Measurements from ENCODE around the gene SPTB. TPM values are rescaled to one million over a fixed set of nuclear protein-coding genes. Genes with fewer than 3 reads are reported as not detected.
A peak's percentile ranks its signal among the peaks of the same experiment; 100 is the strongest.

The SPTB gene
- total and polyA plus RNA-seq, 8 donors = under 0.01 to 3.5 (median 0.55) TPM; not detected in 2

DNA sequence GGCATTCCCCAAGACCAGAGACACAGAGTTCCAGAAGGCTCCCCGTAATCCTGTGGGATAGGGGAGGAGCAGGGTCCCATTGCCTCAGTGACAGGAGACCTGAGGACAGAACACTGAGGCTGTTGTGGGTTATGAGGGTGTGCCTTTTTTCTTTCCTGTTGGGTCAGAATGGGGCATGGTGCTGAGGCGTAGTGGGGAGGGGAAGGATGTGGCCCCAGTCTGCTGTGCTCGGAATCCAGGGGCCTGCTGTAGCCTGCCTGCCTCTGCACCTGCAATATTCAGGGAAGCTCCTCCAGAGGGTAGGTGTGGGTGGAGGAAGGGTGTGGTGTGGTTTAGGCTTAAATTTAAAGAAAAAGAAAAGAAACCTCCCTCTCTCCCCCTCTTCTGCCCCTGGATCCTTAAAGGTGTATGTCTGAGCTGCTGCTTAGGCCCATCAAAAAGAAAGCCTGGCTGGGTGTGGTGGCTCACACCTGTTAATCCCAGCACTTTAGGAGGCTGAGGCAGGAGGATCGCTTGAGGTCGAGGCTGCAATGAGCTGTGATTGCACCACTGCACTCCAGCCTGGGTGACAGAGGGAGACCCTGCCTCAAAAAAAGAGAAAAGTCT is 156.8 kb downstream of the SPTB start:
- peaks cover 82 to 97% (median 90%) of the 10 kb centered on the region in 4 donors for H3K4me1 ChIP-seq
- no peaks in the 10 kb centered on the region for H3K27me3 ChIP-seq
- no peak overlapping the region for H3K4me3 ChIP-seq
- DNase-seq = no peak
- H3K36me3 ChIP-seq = peaks cover 3 to 8% (median 6%) of the 10 kb centered on the region in 4 donors
- intact Hi-C loops (cut with DNase I; ENCODE audit: low total_unique reads) = no loop called here
- no peaks in the 10 kb centered on the region for H3K9me3 ChIP-seq
- peak overlapping the region in 4 of 5 donors; percentile 78 to 87 (median 80) for H3K27ac ChIP-seq
- TF ChIP-seq EP300 (IDR thresholded peaks at IDR 0.05) (no peak), POLR2A (IDR thresholded peaks at IDR 0.05) (no peak), POLR2AphosphoS5 (IDR thresholded peaks at IDR 0.05) (no peak)
- TF ChIP-seq, protein P1, sequence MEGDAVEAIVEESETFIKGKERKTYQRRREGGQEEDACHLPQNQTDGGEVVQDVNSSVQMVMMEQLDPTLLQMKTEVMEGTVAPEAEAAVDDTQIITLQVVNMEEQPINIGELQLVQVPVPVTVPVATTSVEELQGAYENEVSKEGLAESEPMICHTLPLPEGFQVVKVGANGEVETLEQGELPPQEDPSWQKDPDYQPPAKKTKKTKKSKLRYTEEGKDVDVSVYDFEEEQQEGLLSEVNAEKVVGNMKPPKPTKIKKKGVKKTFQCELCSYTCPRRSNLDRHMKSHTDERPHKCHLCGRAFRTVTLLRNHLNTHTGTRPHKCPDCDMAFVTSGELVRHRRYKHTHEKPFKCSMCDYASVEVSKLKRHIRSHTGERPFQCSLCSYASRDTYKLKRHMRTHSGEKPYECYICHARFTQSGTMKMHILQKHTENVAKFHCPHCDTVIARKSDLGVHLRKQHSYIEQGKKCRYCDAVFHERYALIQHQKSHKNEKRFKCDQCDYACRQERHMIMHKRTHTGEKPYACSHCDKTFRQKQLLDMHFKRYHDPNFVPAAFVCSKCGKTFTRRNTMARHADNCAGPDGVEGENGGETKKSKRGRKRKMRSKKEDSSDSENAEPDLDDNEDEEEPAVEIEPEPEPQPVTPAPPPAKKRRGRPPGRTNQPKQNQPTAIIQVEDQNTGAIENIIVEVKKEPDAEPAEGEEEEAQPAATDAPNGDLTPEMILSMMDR (IDR thresholded peaks at IDR 0.05) = no peak
- WGBS, 5 donors = 71 to 88% (median 80%) methylated on average over 5 of the region's 5 CpGs

DNA sequence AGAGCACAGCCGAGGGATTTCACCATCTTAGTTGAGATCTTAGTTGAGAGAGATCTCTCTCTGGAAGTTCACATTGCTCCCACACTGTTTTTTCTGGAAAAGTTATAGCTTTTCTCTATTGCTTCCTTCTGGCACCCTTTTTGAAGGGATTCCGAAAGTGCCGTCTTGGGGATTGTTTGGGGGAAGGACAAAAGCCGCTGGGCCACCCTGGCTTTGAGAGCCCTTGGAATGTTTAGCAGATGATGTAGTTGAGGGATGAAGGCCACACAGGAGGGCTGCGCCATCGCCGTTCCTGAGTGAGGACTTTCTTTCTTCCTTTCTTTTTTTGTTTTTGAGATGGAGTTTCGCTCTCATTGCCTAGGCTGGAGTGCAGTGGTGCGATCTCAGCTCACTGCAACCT is 157.8 kb downstream of the SPTB start:
- Histone ChIP-seq H3K4me1 (peaks cover 91 to 100% (median 97%) of the 10 kb centered on the region in 4 donors), H3K9me3 (no peaks in the 10 kb centered on the region), H3K27ac (peak overlapping the region in 4 of 5 donors; percentile 78 to 87 (median 80)), H3K4me3 (no peak overlapping the region), H3K27me3 (no peaks in the 10 kb centered on the region), H3K36me3 (no peaks in the 10 kb centered on the region)
- 76 to 84% (median 83%) methylated on average over 9 of the region's 9 CpGs for WGBS, 5 donors
- TF ChIP-seq POLR2AphosphoS5 (IDR thresholded peaks at IDR 0.05) (no peak), EP300 (IDR thresholded peaks at IDR 0.05) (no peak), POLR2A (IDR thresholded peaks at IDR 0.05) (no peak)
- TF ChIP-seq, protein P1 (IDR thresholded peaks at IDR 0.05) = no peak
- intact Hi-C loops (cut with DNase I; ENCODE audit: low total_unique reads) = no loop called here
- no peak for DNase-seq

DNA sequence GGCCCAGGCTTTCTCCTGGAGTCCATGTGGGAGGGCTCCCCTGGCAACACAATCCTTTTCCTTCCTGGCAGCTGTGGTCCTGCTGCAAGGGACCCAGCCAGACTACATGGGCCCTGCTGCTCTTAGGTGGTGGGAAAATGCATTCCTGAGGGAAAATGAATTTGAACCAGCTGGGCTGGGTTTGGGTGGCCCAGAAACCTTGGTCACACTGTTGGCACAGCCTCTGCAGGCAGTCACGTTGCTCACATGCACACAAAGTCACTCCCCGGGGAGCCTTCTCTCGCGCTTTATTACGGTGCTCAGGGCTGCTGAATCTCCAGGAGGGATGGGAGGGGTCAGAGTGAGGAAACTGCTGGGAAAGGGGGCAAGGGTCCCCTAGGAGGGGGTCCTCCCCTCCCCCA is 158.3 kb downstream of the SPTB start:
- H3K4me1 ChIP-seq = peaks cover 91 to 100% (median 97%) of the 10 kb centered on the region in 4 donors
- DNase-seq = peak; percentile 62 to 79
- H3K27ac ChIP-seq = peak overlapping the region; percentile 68 to 87 (median 79)
- H3K9me3 ChIP-seq = no peaks in the 10 kb centered on the region
- no peaks in the 10 kb centered on the region for H3K27me3 ChIP-seq
- no peaks in the 10 kb centered on the region for H3K36me3 ChIP-seq
- WGBS, 5 donors = 8 to 44% (median 30%) methylated on average over 5 of the region's 5 CpGs
- peak in 1 of 3 donors; percentile 16 for TF ChIP-seq POLR2AphosphoS5 (IDR thresholded peaks at IDR 0.05)
- no peak for TF ChIP-seq POLR2A (IDR thresholded peaks at IDR 0.05)
- intact Hi-C loops (cut with DNase I; ENCODE audit: low total_unique reads) = no loop called here
- H3K4me3 ChIP-seq = no peak overlapping the region

DNA sequence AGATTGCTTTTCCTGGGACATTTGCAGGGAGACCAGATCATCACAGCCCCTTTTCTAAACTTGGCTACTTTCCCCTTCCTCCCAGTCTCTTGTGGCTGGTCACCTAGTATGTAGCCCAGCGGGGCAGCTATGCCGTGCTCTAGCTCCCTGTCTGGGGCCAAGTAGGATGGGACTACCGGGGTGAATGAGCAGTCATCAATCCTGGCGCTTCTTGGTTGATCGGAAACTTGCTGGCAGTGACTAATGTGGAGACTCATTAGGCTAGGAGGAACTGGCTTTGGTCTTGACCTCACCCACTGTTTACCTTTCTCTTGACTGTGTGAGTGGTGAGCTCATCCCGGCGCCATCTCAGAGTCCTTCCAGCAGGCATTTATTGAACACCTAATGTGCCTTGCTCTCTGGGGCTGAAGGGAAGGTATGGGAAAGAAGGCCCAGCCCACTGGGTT is 159.6 kb downstream of the SPTB start:
- H3K4me1 ChIP-seq = peaks cover 89 to 98% (median 93%) of the 10 kb centered on the region in 4 donors
- intact Hi-C loops (cut with DNase I; ENCODE audit: low total_unique reads) = no loop called here

More for the DNA sequence above, 159.6 kb downstream of the SPTB start:
- 44 to 62% (median 55%) methylated on average over 7 of the region's 7 CpGs for WGBS, 5 donors
- no peaks in the 10 kb centered on the region for H3K36me3 ChIP-seq
- H3K9me3 ChIP-seq = no peaks in the 10 kb centered on the region
- TF ChIP-seq, protein P1 (IDR thresholded peaks at IDR 0.05) = no peak
- TF ChIP-seq EP300 (IDR thresholded peaks at IDR 0.05) (no peak), POLR2A (IDR thresholded peaks at IDR 0.05) (no peak), POLR2AphosphoS5 (IDR thresholded peaks at IDR 0.05) (peak in 1 of 3 donors; percentile 71)
- H3K4me3 ChIP-seq = no peak overlapping the region
- H3K27me3 ChIP-seq = no peaks in the 10 kb centered on the region
- peak; percentile 54 to 87 for DNase-seq
- peak overlapping the region; percentile 52 to 87 (median 79) for H3K27ac ChIP-seq
